ENCODE data around the gene POLR2M.

- TF ChIP-seq POLR2A (IDR thresholded peaks at IDR 0.05), result no peak
- no peak for TF ChIP-seq CTCF (IDR thresholded peaks at IDR 0.05 in 8 of 11, conservative IDR thresholded peaks at IDR 0.05 in 3 of 11)
- TF ChIP-seq POLR2AphosphoS5 (IDR thresholded peaks at IDR 0.05), result no peak
These were observed 24.4 kb downstream of the POLR2M start for GRCh38 chr15:57730876-57731275.
